Neural cell (in vitro differentiated cells): ENCODE measurements around the gene ACSS1. TPM values are rescaled to one million over a fixed set of nuclear protein-coding genes. Genes with fewer than 3 reads are reported as not detected.

Experiments used
- H2AFZ ChIP-seq: fragments of 200-600, 300-800 bp; sonication (generic), shearing (Covaris generic); 2 replicates; pipeline ENCODE4 v1.6.0; 2014; ENCODE audit warnings: low read depth, mild to moderate bottlenecking, antibody characterized with exemption, low read length, moderate library complexity
- H3F3A ChIP-seq: fragments of 200-600 bp; shearing (Covaris generic); 2 replicates; pipeline ENCODE4 v1.6.1; 2016; ENCODE audit warnings: mild to moderate bottlenecking, moderate library complexity, mixed read lengths, antibody characterized with exemption, low read length; ENCODE audit not compliant: insufficient read depth, poor library complexity, severe bottlenecking
- H3K27ac ChIP-seq: fragments of 200-600, 300-800 bp; sonication (generic), shearing (Covaris generic); 2 replicates; pipeline ENCODE4 v1.5.1; 2014; ENCODE audit warnings: mild to moderate bottlenecking, low read length, moderate library complexity
- H3K27me3 ChIP-seq: fragments of 300-800, 200-600 bp; sonication (generic), shearing (Covaris generic); 2 replicates; pipeline ENCODE4 v1.6.0; 2014; ENCODE audit warnings: mild to moderate bottlenecking, low read depth, low read length, moderate library complexity; ENCODE audit not compliant: insufficient read depth
- H3K36me3 ChIP-seq: fragments of 300-800, 200-600 bp; sonication (generic), shearing (Covaris generic); 2 replicates; pipeline ENCODE4 v1.5.1; 2014; ENCODE audit warnings: mild to moderate bottlenecking, antibody characterized with exemption, low read length, moderate library complexity; ENCODE audit not compliant: insufficient read depth
- H3K4me2 ChIP-seq: fragments of 300-800, 200-600 bp; sonication (generic), shearing (Covaris generic); 2 replicates; pipeline ENCODE4 v1.6.0; 2014; ENCODE audit warnings: mild to moderate bottlenecking, low read length
- H3K4me3 ChIP-seq: fragments of 300-800, 200-600 bp; sonication (generic), shearing (Covaris generic); 2 replicates; pipeline ENCODE4 v1.5.1; 2014; ENCODE audit warnings: mild to moderate bottlenecking, low read length, moderate library complexity
- H3K79me2 ChIP-seq: fragments of 200-600 bp; shearing (Covaris generic); replicated peaks from 2 replicates; pipeline ENCODE4 v1.6.0; 2014; ENCODE audit warnings: mild to moderate bottlenecking, low read length, moderate library complexity; ENCODE audit not compliant: insufficient read depth
- H3K9ac ChIP-seq: fragments of 300-800, 200-600 bp; sonication (generic), shearing (Covaris generic); 2 replicates; pipeline ENCODE4 v1.6.1; 2016; ENCODE audit warnings: mild to moderate bottlenecking, low read length, mixed read lengths
- H3K9me2 ChIP-seq: fragments of 200-600 bp; shearing (Covaris generic); 2 replicates; pipeline ENCODE4 v1.6.1; 2016; ENCODE audit warnings: mild to moderate bottlenecking, low read length, mixed read lengths; ENCODE audit not compliant: insufficient read depth
- H3K9me3 ChIP-seq: fragments of 200-600, 300-800 bp; sonication (generic), shearing (Covaris generic); 2 replicates; pipeline ENCODE4 v1.6.1; 2016; ENCODE audit warnings: mild to moderate bottlenecking, mixed run types, low read length, moderate library complexity, mixed read lengths
- H4K20me1 ChIP-seq: fragments of 200-600 bp; shearing (Covaris generic); 2 replicates; pipeline ENCODE4 v1.6.1; 2016; ENCODE audit warnings: mild to moderate bottlenecking, mixed run types; ENCODE audit not compliant: insufficient read depth
- EP300 ChIP-seq: fragments of 450-650 bp; conservative IDR thresholded peaks from 2 replicates; pipeline ENCODE4 v1.6.1; 2014; ENCODE audit warnings: antibody characterized with exemption, mild to moderate bottlenecking, moderate library complexity; ENCODE audit not compliant: poor library complexity, severe bottlenecking
- EZH2 ChIP-seq: fragments of 200-600, 300-800 bp; shearing (Covaris generic), sonication (generic); IDR thresholded peaks from 2 replicates; pipeline ENCODE4 v1.6.1; 2014; ENCODE audit warnings: antibody characterized with exemption, low read length, borderline replicate concordance, mild to moderate bottlenecking; ENCODE audit not compliant: insufficient read depth, poor library complexity, severe bottlenecking
- MXI1 ChIP-seq: fragments of 450-650 bp; conservative IDR thresholded peaks from 2 replicates; pipeline ENCODE4 v1.6.1; 2014; ENCODE audit warnings: antibody characterized with exemption, mild to moderate bottlenecking; ENCODE audit not compliant: poor library complexity, severe bottlenecking
- POLR2AphosphoS5 ChIP-seq: IDR thresholded peaks from 2 replicates; pipeline ENCODE4 v1.6.1; 2012
- RAD21 ChIP-seq: fragments of 450-650 bp; conservative IDR thresholded peaks from 2 replicates; pipeline ENCODE4 v1.6.1; 2014; ENCODE audit warnings: antibody characterized with exemption, mild to moderate bottlenecking, moderate library complexity
- REST ChIP-seq: IDR thresholded peaks from 2 replicates; pipeline ENCODE4 v1.6.1; 2012; ENCODE audit warnings: borderline replicate concordance
- SMC3 ChIP-seq: fragments of 450-650 bp; conservative IDR thresholded peaks from 2 replicates; pipeline ENCODE4 v1.6.1; 2014; ENCODE audit warnings: antibody characterized with exemption, mild to moderate bottlenecking, moderate library complexity; ENCODE audit not compliant: poor library complexity
- TAF1 ChIP-seq: IDR thresholded peaks from 2 replicates; pipeline ENCODE4 v1.6.1; 2012; ENCODE audit warnings: low read depth
- polyA plus RNA-seq: library from polyadenylated mRNA; depleted of rRNA; stranded (reverse); fragments of >200 nt; gene quantifications from 2 replicates; pipeline ENCODE4 v1.2.3, GENCODE V29; 2014
- TF ChIP-seq, protein P1 (sequence below): fragments of 450-650 bp; IDR thresholded peaks from 2 replicates; pipeline ENCODE4 v1.5.1; 2014; ENCODE audit warnings: antibody characterized with exemption, mild to moderate bottlenecking, moderate library complexity; ENCODE audit not compliant: poor library complexity, severe bottlenecking

The ACSS1 gene
- polyA plus RNA-seq, 1 donor from 2014 or later, result not detected

- no peaks in the 10 kb centered on the region for H4K20me1 ChIP-seq
- no peak overlapping the region for H3K27ac ChIP-seq
- H3K36me3 ChIP-seq, result no peaks in the 10 kb centered on the region
- H3K27me3 ChIP-seq, result peaks cover 42% of the 10 kb centered on the region
- no peak overlapping the region for H2AFZ ChIP-seq
- H3K9me3 ChIP-seq, result no peaks in the 10 kb centered on the region
- H3K9me2 ChIP-seq, result no peaks in the 10 kb centered on the region
- TF ChIP-seq RAD21 (no peak), MXI1 (no peak), SMC3 (no peak), REST (no peak), TAF1 (no peak), EZH2 (no peak), POLR2AphosphoS5 (no peak), EP300 (no peak)
- TF ChIP-seq, protein P1, sequence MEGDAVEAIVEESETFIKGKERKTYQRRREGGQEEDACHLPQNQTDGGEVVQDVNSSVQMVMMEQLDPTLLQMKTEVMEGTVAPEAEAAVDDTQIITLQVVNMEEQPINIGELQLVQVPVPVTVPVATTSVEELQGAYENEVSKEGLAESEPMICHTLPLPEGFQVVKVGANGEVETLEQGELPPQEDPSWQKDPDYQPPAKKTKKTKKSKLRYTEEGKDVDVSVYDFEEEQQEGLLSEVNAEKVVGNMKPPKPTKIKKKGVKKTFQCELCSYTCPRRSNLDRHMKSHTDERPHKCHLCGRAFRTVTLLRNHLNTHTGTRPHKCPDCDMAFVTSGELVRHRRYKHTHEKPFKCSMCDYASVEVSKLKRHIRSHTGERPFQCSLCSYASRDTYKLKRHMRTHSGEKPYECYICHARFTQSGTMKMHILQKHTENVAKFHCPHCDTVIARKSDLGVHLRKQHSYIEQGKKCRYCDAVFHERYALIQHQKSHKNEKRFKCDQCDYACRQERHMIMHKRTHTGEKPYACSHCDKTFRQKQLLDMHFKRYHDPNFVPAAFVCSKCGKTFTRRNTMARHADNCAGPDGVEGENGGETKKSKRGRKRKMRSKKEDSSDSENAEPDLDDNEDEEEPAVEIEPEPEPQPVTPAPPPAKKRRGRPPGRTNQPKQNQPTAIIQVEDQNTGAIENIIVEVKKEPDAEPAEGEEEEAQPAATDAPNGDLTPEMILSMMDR, result no peak
- no peak overlapping the region for H3K9ac ChIP-seq
- H3F3A ChIP-seq, result no peaks in the 10 kb centered on the region
- H3K4me2 ChIP-seq, result no peak overlapping the region
- H3K79me2 ChIP-seq, result no peaks in the 10 kb centered on the region
- no peak overlapping the region for H3K4me3 ChIP-seq
Observed at GRCh38 chr20:25064561-25065071, 6.7 kb upstream of the ACSS1 start.

DNA sequence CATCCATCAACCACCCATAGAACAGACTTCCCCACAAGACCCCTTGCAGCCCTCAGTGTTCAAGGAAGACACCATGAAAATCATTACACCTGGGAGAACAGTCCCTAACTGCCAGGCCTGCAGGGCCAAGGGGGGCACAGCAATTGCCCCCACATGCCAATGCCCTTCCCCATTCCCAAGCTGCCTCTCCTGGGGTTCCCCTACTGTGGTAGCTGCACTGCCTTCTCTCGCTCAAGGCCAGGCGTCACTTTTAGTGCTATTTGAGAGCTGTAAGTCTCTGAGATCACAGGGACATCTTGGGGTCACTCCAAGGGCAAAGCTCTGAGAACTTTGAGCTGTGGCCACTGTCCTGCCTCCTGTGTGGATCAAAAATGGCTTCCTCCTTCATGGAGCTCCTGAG lies 6.0 kb upstream of the ACSS1 start:
- Histone ChIP-seq H3F3A (no peaks in the 10 kb centered on the region), H3K27me3 (peaks cover 43% of the 10 kb centered on the region), H3K79me2 (no peaks in the 10 kb centered on the region), H3K4me3 (no peak overlapping the region), H3K4me2 (no peak overlapping the region), H3K36me3 (no peaks in the 10 kb centered on the region), H3K9ac (no peak overlapping the region), H3K27ac (no peak overlapping the region), H3K9me3 (no peaks in the 10 kb centered on the region), H2AFZ (no peak overlapping the region), H3K9me2 (no peaks in the 10 kb centered on the region), H4K20me1 (no peaks in the 10 kb centered on the region)
- TF ChIP-seq SMC3 (no peak), RAD21 (no peak), TAF1 (no peak)

DNA sequence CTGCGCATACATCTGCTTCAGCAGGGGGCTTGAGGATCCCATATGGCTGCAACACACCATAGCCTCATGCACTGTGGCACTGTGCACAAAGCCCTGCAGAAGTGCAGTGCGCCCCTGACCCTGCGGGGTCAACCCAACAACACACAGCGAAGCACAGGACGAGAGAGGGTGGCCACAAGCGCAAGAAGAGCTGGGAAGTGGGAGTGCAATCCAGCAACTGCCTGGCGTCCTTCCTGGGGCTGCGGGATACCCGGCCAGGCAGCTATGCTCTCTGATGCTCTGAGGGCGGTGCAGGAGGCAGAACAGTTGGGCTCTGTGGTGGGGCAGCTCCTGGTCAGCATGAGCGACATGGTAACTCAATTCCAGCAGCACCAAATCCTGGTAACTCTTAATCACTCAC lies 5.6 kb upstream of the ACSS1 start:
- no peak overlapping the region for H3K4me2 ChIP-seq
- TF ChIP-seq REST (no peak), SMC3 (no peak), TAF1 (no peak), EZH2 (no peak), EP300 (no peak), MXI1 (no peak), POLR2AphosphoS5 (no peak), RAD21 (no peak)
- TF ChIP-seq, protein P1, result no peak

More for the DNA sequence above, 5.6 kb upstream of the ACSS1 start:
- Histone ChIP-seq H3K27me3 (peaks cover 45% of the 10 kb centered on the region), H3K4me3 (no peak overlapping the region), H3K79me2 (no peaks in the 10 kb centered on the region), H3K36me3 (no peaks in the 10 kb centered on the region), H2AFZ (no peak overlapping the region), H3K27ac (no peak overlapping the region), H3K9ac (no peak overlapping the region), H3K9me3 (no peaks in the 10 kb centered on the region), H3K9me2 (no peaks in the 10 kb centered on the region), H4K20me1 (no peaks in the 10 kb centered on the region), H3F3A (no peaks in the 10 kb centered on the region)
